RWPE2 (cell line): ENCODE results near the gene MAP4K5.
A peak's percentile ranks its signal among the peaks of the same experiment; 100 is the strongest.

Experiments used
- ATAC-seq: fragments of 200-7000 bp; cut with Tn5 transposase; 3 replicates; pipeline ENCODE4 v1.9.1; 2021; ENCODE audit warnings: low read depth
- DNase-seq: peaks from one replicate; pipeline ENCODE4 v3.0.0-alpha.2; 2020; ENCODE audit warnings: low spot score
- H3K27ac ChIP-seq: fragments of 450-650 bp; 2 replicates; pipeline ENCODE4 v1.5.1; 2017; ENCODE audit warnings: mild to moderate bottlenecking; ENCODE audit not compliant: poor library complexity, severe bottlenecking
- H3K27me3 ChIP-seq: fragments of 250-450 bp; sonication (Bioruptor Pico); 2 replicates; pipeline ENCODE4 v1.5.1; 2021; ENCODE audit warnings: mild to moderate bottlenecking, moderate library complexity; ENCODE audit not compliant: insufficient read depth, poor library complexity, severe bottlenecking
- H3K36me3 ChIP-seq: fragments of 250-450 bp; sonication (Bioruptor Pico); 2 replicates; pipeline ENCODE4 v1.5.1; 2020; ENCODE audit warnings: low read depth, mild to moderate bottlenecking, moderate library complexity
- H3K4me1 ChIP-seq: fragments of 250-450 bp; sonication (Bioruptor Pico); 2 replicates; pipeline ENCODE4 v1.5.1; 2021; ENCODE audit warnings: mild to moderate bottlenecking, moderate library complexity; ENCODE audit not compliant: insufficient read depth, poor library complexity, severe bottlenecking
- H3K4me3 ChIP-seq: fragments of 250-450 bp; sonication (Bioruptor Pico); 2 replicates; pipeline ENCODE4 v1.5.1; 2021; ENCODE audit warnings: mild to moderate bottlenecking, moderate library complexity; ENCODE audit not compliant: severe bottlenecking
- H3K9me3 ChIP-seq: fragments of 250-450 bp; sonication (Bioruptor Pico); 2 replicates; pipeline ENCODE4 v1.5.1; 2021; ENCODE audit warnings: mild to moderate bottlenecking, moderate library complexity; ENCODE audit not compliant: severe bottlenecking
- CTCF ChIP-seq: fragments of 450-650 bp; IDR thresholded peaks from one replicate; pipeline ENCODE4 v1.5.1; 2017; ENCODE audit warnings: mild to moderate bottlenecking, moderate library complexity; ENCODE audit not compliant: poor library complexity, severe bottlenecking

MAP4K5 gene

GRCh38 chr14:50529288-50530179 is 2.8 kb downstream of the MAP4K5 start:
- peaks cover 15% of the 10 kb centered on the region for H3K36me3 ChIP-seq
- DNase-seq (no peak), ATAC-seq (no peak)
- no peak overlapping the region for H3K4me3 ChIP-seq
- H3K27me3 ChIP-seq, result no peaks in the 10 kb centered on the region
- no peak for TF ChIP-seq CTCF
- no peaks in the 10 kb centered on the region for H3K9me3 ChIP-seq
- peak overlapping the region; percentile 74 for H3K27ac ChIP-seq
- peaks cover 21% of the 10 kb centered on the region for H3K4me1 ChIP-seq

DNA sequence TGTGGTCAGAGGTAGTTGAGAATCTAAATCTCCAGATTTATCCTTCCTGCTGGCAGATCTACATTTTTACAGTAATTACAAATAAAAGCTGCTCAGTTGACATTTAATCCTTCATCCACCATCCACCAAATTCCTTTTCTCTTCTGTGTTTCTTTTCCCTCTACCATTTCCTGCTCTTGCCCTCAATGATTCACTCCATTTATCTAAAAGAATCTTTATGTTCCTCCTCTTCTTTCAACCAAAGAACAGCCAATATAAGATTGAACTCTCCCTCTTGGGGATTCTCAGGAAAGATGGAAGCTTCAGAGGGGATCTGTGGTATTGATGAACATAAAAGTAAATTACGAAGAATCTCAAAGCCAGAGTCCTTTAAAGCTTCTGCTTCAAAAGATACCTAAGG is 4.4 kb downstream of the MAP4K5 start:
- Histone ChIP-seq H3K36me3 (peaks cover 18% of the 10 kb centered on the region), H3K27me3 (no peaks in the 10 kb centered on the region), H3K4me1 (peaks cover 28% of the 10 kb centered on the region), H3K4me3 (no peak overlapping the region), H3K27ac (peak overlapping the region; percentile 11), H3K9me3 (no peaks in the 10 kb centered on the region)
- DNase-seq (no peak), ATAC-seq (no peak)
- no peak for TF ChIP-seq CTCF

DNA sequence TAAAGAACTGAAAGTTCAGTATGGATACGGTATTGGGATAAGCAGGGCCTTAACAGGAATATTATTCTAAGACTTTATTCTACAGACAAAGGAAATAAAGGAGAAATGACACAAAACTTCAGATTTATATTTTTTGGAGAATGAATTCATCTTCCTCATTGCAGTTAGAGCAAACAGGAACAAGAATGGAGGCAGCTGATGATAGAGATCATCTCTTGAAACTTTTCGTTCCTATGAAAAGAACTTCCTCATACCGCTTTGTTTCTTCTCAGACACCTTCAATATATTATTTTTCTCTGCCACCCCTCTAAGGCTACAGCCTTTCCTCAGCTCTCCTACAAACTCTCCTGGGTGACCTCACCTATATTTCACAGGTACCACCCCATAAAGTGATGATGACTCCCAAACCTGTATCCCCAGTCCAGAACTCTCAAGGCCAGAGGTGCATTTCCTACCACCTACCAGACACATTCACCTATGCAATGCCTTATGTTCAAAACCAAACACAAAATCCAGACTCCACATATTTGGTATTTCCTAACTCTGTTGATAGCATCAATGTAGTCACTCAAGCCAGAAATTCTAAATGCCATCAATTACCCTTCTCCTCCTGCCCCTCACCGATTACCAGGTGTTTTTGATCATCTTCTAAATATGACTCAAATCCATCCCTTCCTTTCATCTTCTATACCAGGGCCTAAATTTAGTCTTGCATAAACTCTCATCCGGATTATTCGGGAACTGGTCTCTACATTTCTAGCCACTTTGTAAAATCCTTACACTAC is 7.4 kb downstream of the MAP4K5 start:
- H3K27ac ChIP-seq, result no peak overlapping the region
- no peak for ATAC-seq

DNA sequence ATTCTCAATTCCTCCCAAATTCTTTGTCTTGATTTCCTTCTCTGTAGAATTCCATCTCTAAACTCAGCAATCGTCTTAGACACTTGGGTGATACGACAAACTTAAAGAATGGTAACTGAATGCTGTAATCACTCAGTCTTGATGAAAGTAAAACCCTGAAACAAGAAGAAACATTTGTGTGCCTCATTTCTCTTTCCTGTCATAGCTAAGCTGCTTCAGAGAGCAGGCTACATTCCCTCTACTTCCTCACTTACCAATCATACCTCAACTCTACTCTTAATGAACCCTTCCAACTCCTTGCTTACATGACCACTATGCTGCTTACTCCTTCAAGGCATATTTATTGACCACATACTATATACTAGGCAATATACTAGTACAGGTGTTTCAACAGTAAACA is 8.3 kb downstream of the MAP4K5 start:
- peaks cover 11% of the 10 kb centered on the region for H3K36me3 ChIP-seq
- H3K4me3 ChIP-seq, result no peak overlapping the region
- ATAC-seq, result no peak
- no peaks in the 10 kb centered on the region for H3K27me3 ChIP-seq
- peaks cover 35% of the 10 kb centered on the region for H3K4me1 ChIP-seq
- H3K27ac ChIP-seq, result no peak overlapping the region
- DNase-seq, result no peak
- H3K9me3 ChIP-seq, result no peaks in the 10 kb centered on the region
- no peak for TF ChIP-seq CTCF

More for the DNA sequence above, 7.4 kb downstream of the MAP4K5 start:
- Histone ChIP-seq H3K27me3 (no peaks in the 10 kb centered on the region), H3K4me1 (peaks cover 44% of the 10 kb centered on the region), H3K4me3 (no peak overlapping the region), H3K36me3 (peaks cover 17% of the 10 kb centered on the region), H3K9me3 (no peaks in the 10 kb centered on the region)
- no peak for TF ChIP-seq CTCF
- no peak for DNase-seq
